GM19240 (cell line): ENCODE results near the gene SLC26A9.
"Not testable (repeated sequence)": the region's sequence is repeated elsewhere in the genome, so short reads cannot be mapped to it uniquely, and the experiment has no call there.

Source experiments
- DNase-seq: peaks from one replicate; pipeline ENCODE4 v3.0.0; 2011; ENCODE audit warnings: low spot score; ENCODE audit not compliant: insufficient read length

Gene SLC26A9

GRCh38 chr1:205894119-205894518 lies 49.1 kb downstream of the SLC26A9 start:
- not testable (repeated sequence) for DNase-seq

- not testable (repeated sequence) for DNase-seq
Observed at GRCh38 chr1:205892175-205892574, 51.1 kb downstream of the SLC26A9 start.

- not testable (repeated sequence) for DNase-seq
Observed at GRCh38 chr1:205891481-205891880, 51.8 kb downstream of the SLC26A9 start.

- not testable (repeated sequence) for DNase-seq
Observed at GRCh38 chr1:205890631-205891030, 52.6 kb downstream of the SLC26A9 start.

GRCh38 chr1:205889706-205890105 lies 53.5 kb downstream of the SLC26A9 start:
- not testable (repeated sequence) for DNase-seq

GRCh38 chr1:205889006-205889405 lies 54.2 kb downstream of the SLC26A9 start:
- DNase-seq = not testable (repeated sequence)

- no peak for DNase-seq
Observed at GRCh38 chr1:205883792-205884191, 59.5 kb downstream of the SLC26A9 start.

GRCh38 chr1:205880923-205881322 lies 62.3 kb downstream of the SLC26A9 start:
- DNase-seq = no peak

- DNase-seq = no peak
Observed at GRCh38 chr1:205879974-205880373, 63.3 kb downstream of the SLC26A9 start.

- DNase-seq = no peak
Observed at GRCh38 chr1:205878026-205878425, 65.2 kb downstream of the SLC26A9 start.

- DNase-seq = not testable (repeated sequence)
Observed at GRCh38 chr1:205873148-205873547, 70.1 kb downstream of the SLC26A9 start.

GRCh38 chr1:205870236-205870635 lies 73.0 kb downstream of the SLC26A9 start:
- no peak for DNase-seq
